Caki2 (cell line): ENCODE data around the gene VMAC. TPM values are rescaled to one million over a fixed set of nuclear protein-coding genes. Genes with fewer than 3 reads are reported as not detected.

Source experiments
- DNase-seq: peaks from one replicate; pipeline ENCODE4 v3.0.0-alpha.2; 2015; ENCODE audit warnings: low read depth
- in situ Hi-C: cut with HindIII; loops from 2 replicates; pipeline ENCODE4 v1.10.0; 2016; ENCODE audit warnings: low sequenced_read_pairs, low pct_unique_long_range_greater_than_20kb, mixed read lengths
- total RNA-seq: library from RNA; depleted of rRNA; stranded (reverse); fragments of >200 nt; shearing (Covaris generic); gene quantifications from 2 replicates; pipeline ENCODE4 v1.2.3, GENCODE V29; 2014; ENCODE audit warnings: low replicate concordance

VMAC gene
- total RNA-seq, 1 experiment from 2014 or later: 1.7 TPM

GRCh38 chr19:5937550-5937949, 32.9 kb downstream of the VMAC start:
- in situ Hi-C loops: no loop called here
- no peak for DNase-seq

GRCh38 chr19:5940260-5941208, 35.9 kb downstream of the VMAC start:
- no peak for DNase-seq
- in situ Hi-C loops: no loop called here

- no peak for DNase-seq
- in situ Hi-C loops: no loop called here
Observed at GRCh38 chr19:5941673-5942072, 37.0 kb downstream of the VMAC start.

- DNase-seq: no peak
- in situ Hi-C loops: no loop called here
Observed at GRCh38 chr19:5943045-5943444, 38.4 kb downstream of the VMAC start.

GRCh38 chr19:5943623-5944022, 39.0 kb downstream of the VMAC start:
- DNase-seq: no peak
- in situ Hi-C loops: no loop called here

DNA sequence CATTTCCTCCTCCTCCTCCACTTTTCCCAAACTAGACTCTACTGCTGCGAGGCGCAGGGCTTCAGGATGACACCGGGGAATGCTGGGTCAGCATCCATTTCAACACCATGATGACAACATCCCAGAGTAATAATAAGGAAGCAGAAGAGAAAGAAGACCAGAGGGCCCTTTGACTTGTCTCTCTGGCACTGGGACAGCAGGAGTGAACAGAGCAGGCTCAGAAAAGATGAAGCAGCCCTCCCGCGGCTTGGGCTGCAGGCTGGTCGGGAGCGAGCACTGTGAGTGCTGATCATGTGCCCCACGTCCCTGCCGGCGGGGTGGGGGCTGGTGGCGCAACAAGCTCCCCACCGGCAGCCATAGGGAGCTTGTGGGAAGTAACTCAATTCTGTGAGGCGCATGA, 42.8 kb downstream of the VMAC start:
- in situ Hi-C loops: no loop called here
- DNase-seq: no peak

DNA sequence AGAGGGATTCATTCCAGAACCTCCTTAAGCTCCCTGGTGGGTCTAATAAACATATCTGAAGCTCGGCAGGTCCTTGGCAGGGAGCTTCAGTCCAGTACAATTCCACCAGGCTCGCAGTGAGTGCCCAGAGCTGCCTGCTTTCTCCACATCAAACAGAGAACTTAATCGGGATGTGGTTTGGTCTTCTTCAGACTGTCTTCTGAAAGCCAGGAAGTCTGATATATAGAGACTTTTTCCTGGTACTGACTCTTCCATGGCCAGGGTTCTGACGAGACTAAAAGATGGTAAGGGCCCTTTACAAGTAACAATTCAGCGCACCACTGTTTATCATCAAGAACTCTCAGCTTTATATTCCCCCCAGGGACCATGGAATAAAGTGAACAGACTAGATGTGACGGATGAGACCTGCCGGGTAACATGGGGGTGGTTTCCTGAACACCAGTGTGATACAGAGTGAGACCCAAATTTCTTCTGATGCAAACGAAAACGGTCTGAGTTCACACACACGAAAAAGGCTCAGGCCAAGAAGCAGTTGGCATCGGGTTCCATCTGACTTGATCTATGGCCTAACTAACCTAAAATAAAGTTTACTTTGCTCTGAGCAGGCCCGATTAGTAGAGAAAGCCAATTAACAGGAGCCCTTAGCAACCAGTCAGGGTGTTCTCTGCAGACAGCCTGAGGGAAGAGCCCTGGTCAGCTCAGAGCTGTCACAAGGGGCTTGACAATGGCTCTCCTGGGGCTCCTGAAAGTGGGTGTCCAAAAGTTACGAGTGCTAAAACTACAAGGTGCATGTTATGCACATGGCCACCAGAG, 44.3 kb downstream of the VMAC start:
- in situ Hi-C loops: no loop called here
- no peak for DNase-seq

DNA sequence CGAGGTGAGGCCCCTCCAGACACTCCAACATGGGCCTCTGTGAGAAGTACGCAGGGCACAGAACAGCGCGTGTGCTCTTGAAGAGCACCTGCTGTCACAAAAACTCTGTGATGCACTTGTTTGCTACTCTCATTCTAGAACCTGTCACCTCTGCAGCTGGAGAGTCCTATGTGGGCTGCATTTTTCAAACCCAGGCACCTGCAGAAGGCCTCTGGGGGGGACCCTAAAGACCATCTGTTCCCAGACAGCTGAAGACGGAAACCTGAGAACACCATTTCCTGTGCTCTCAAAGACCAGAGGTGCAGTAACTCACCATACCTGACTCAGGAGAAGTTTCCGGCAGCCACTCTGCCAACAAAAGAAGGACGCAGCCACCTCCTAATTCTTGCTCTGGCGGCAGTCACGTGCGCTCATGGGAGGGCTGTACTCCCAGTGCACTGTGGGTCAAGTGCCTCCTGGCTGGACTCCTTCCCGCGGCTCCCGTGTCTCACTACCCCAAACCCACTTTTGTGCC, 45.2 kb downstream of the VMAC start:
- no peak for DNase-seq
- in situ Hi-C loops: no loop called here

DNA sequence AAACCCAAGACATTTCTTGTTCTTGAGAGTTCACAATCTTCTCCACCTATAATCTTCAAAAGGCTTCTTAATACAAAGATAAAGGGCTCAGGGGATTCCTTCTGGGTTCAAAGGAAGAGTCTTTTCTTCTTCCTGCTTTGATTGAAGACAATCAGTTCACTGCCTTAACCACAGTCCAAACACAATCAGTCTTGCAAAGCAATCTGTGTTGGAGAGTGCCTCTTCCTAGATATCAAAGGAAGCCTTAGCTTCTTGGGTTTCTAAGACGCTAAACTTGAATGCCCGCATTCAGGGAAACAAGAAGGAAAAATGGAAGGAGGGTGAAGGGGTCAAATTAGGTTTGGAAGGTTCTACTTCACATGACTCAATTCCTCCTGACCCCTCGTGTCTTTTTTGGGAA, 46.1 kb downstream of the VMAC start:
- no peak for DNase-seq
- in situ Hi-C loops: no loop called here

DNA sequence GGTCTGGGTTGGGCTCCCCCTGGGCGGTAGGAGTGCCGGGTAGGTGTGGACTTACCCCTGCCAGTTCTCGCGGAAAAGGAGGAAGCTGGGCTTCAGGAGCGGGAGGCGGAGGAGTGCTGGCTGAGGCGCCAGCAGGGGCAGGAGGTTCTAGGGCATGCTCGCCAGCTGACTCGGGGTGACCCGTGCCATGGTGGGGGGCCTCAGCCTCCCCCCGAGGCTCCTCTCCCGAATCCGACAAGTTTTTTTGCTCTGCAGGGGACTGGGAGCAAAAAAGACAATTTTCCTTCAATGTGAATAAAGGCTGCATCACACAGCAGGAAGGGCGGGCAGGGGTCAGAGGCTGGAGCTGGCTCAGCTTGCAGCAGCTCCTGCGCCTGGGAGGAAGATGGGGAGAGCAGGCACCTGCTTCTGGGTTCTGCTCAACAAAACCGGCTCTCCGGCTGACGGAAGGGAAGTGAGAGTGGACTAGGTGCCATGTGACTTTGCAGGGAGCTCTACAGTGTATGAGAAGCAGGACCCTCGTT, 46.7 kb downstream of the VMAC start:
- in situ Hi-C loops: no loop called here
- no peak for DNase-seq

DNA sequence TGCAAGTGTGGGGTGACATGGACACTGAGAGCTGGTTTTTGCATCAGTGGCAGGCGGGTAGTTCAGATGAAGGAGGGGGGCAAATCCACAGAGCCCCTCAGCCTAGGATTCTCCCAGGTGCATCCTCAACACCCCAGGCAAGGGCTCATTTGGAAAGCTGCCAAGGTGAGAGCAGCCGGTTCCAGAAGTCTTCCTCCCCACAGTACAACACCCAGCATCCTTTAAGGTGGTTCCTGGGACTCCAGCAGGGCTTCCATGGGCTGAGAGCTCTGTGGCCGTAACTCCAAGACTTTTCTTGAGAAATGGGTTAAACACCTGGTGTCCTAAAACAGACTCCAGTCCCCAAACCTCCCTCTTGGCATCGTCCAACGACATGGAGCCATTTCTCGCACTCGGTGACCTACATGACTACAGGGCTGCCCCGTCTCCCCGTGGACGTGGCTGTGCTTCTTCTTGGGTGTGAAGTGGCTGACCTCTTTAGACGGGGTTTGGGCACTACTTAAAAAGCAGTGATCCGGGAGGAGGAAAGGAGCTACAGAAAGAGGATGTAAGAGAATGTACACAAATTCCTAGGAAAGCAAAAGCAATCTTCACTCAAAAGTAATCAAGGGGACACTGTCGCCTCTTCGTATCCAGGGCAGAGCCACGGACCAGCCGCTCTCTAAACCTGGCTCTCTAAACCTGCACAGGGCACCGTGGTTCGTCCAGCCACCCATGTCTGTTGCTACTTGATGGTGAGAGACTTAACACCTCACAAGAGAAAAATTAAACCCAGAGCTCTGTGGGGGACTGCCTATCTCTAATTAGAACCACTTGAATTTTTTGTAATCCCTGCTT, 47.7 kb downstream of the VMAC start:
- in situ Hi-C loops: no loop called here
- no peak for DNase-seq

DNA sequence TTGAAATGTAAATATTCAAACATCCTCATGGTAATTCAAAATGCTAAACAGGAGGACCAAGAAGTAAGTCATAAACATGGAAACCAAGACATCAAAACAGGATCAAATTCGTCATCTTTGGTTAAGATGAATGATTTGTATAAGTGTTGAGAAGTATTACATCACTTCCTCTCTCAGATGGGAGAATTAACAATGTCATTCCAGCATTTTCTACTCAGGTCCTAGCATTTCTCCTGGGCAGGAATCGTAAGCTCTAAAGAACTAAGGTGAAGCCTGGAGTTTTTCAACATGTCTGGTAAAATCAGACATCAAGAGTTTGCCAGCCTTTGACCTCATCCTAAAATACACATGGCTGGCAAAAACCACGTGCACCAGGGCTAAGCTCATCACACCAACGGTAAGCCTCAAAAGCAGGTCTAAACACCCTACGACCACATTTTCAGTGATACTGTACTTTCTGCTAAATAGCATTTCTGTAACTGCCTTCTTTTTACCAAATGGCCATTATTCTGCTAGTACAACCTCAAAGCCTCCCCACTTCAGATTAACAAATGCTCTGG, 48.4 kb downstream of the VMAC start:
- in situ Hi-C loops: no loop called here
- no peak for DNase-seq

DNA sequence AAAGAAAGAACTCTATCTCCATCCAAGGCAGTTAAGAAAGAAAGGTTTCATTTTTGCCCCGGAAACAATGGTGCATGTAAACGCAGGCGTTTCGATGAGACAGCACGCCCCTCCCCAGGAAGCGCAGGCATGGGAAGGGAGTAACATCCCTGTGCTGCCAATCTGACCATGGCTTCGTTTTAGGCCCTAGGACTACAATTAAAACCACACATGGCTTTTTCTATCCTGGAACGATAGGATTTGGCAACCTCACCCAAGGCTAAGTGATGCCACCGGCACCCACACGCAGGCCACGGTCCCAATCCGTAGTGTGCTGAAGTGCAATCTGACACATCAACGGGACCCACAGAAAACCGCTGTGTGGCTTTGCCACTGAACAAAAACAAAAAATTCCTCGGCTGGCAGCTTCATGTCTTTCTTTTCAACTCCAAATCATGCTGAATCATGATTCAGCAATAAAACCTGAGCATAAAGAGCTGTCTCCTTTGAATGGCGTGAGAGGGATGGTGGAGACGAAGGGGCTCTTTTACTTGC, 49.1 kb downstream of the VMAC start:
- in situ Hi-C loops: no loop called here
- DNase-seq: no peak

DNA sequence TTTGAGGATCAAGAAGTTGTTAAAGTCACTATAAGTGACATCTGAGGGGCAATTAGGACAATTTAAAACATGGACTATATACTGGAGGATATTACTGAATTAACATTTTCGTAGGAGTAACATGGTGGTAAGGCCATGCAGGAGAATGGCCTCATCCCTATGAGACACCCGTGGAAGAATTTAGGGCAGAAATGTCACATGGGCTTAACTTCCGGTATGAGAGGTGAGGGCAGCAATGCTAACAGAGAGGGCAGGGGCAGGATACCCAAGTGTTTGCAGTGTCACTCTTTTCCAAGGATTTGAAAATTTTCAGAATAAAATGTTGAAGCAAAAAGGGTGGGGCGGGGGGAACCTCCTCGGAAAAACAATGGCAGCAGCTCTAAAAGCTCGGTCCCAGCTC, 49.6 kb downstream of the VMAC start:
- no peak for DNase-seq

DNA sequence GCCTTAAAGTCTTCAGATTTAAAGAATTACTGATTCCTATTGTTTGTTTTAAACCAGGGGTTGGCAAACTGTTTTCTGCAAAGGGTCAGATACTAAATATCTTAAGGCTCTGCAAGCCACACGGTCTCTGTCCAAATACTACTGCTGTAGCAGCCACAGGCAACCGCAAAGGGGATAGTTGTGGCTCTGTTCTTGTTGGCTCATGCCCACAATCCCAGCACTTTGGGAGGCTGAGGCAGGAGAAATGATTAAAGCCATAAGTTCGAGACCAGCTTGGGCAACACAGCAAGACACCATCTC, 50.9 kb downstream of the VMAC start:
- in situ Hi-C loops: no loop called here
- no peak for DNase-seq

More for the DNA sequence above, 49.6 kb downstream of the VMAC start:
- in situ Hi-C loops: no loop called here

DNA sequence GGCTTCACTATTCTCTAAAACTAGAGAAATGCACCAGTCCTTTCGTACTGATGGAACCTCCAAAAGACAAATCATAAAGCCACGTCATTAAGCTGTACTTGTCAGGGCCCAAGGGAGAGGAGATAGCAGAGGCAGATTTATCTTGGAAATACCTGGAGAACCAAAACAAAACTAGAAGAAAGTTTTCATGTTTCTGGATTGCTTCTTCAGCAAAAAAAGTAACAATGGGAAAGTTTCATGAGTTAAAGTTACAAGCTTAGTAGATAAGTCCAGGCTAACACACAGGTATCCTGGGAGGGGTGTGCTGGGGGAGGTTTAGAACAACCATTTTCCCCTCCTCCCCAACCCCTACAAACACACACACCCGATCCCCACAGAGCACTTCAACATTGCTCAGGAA, 51.7 kb downstream of the VMAC start:
- DNase-seq: no peak
- in situ Hi-C loops: no loop called here

- DNase-seq: no peak
- in situ Hi-C loops: no loop called here
Observed at GRCh38 chr19:5956728-5957127, 52.1 kb downstream of the VMAC start.

DNA sequence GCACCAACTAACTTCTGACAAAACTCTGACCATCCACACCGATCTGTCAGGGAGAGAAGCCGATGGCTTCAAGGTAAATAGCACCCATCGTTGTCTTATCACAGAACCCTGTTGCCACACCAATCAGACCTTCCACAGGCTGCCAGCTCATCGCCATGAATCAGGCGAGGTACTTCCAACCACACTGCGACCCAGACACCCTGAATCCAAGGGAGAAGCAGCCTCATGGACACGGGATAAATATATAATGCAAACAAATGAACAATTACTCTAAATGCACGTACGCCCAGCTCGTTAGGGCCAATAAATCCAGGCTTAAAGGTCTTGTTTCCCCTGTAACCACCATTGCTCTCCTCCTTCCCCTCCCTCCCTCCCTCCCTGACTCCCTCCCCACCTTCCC, 52.5 kb downstream of the VMAC start:
- in situ Hi-C loops: no loop called here
- no peak for DNase-seq
